Gastrocnemius medialis (tissue), 4 donors: ENCODE measurements around the gene LAP3. TPM values are rescaled to one million over a fixed set of nuclear protein-coding genes. Genes with fewer than 3 reads are reported as not detected.

Experiments used
- ATAC-seq, 2 donors: fragments of 150-250 bp; one replicate each; pipeline ENCODE4 v1.9.1; 2016
- DNase-seq, 2 donors: peaks; one replicate each; pipeline ENCODE4 v3.0.0-alpha.2; 2019
- H3K27ac ChIP-seq, 4 donors: fragments of 200-600 bp; sonication (generic); 1 replicate in 1 of 4; 2 replicates in 3 of 4; pipeline ENCODE4 v1.5.1; 2016 to 2018; ENCODE audit warnings: mild to moderate bottlenecking in 2 of 4, moderate library complexity in 1 of 4
- H3K27me3 ChIP-seq, 3 donors: fragments of 200-600 bp; sonication (generic) in 2 of 3; 1 replicate in 1 of 3; 2 replicates in 2 of 3; pipeline versions ENCODE4 v1.5.1 to v1.6.0; 2016 to 2019; ENCODE audit warnings: mild to moderate bottlenecking in 1 of 3, moderate library complexity in 1 of 3
- H3K36me3 ChIP-seq, 2 donors: fragments of 200-600 bp; sonication (generic) in 1 of 2; one replicate each; pipeline ENCODE4 v1.5.1; 2017 to 2018
- H3K4me1 ChIP-seq, 2 donors: fragments of 200-600 bp; sonication (generic) in 1 of 2; one replicate each; pipeline ENCODE4 v1.5.1; 2016 to 2017; ENCODE audit warnings: mild to moderate bottlenecking in 2 of 2
- H3K4me3 ChIP-seq, 4 donors: fragments of 200-600 bp; sonication (generic) in 3 of 4; 1 replicate in 1 of 4; 2 replicates in 3 of 4; pipeline ENCODE4 v1.5.1; 2016 to 2019; ENCODE audit warnings: mild to moderate bottlenecking in 2 of 4
- H3K9me3 ChIP-seq, 3 donors: fragments of 200-600 bp; sonication (generic) in 2 of 3; 1 replicate in 1 of 3; 2 replicates in 2 of 3; pipeline ENCODE4 v1.5.1; 2016 to 2019
- CTCF ChIP-seq, 5 experiments: fragments of 450-650 bp in 3 of 5; fragments of 200-600 bp in 2 of 5; sonication (generic) in 2 of 5; IDR thresholded peaks in 4 of 5; conservative IDR thresholded peaks in 1 of 5; 1 replicate in 4 of 5; 2 replicates in 1 of 5; pipeline ENCODE4 v1.5.1; 2016 to 2019; ENCODE audit warnings: antibody characterized with exemption in 5 of 5, mild to moderate bottlenecking in 3 of 5, moderate library complexity in 3 of 5
- POLR2A ChIP-seq, 2 donors: fragments of 450-650 bp; IDR thresholded peaks; one replicate each; pipeline ENCODE4 v1.6.1; 2017; ENCODE audit warnings: antibody characterized with exemption in 2 of 2, mild to moderate bottlenecking in 2 of 2, moderate library complexity in 2 of 2
- in situ Hi-C, 4 donors: fragments of 200-750 bp; cut with MboI; loops; one replicate each; pipeline versions ENCODE4 v1.15.0 to v1.8.0; 2017; ENCODE audit warnings: low sequenced_read_pairs in 4 of 4
- intact Hi-C: fragments of 100-400 bp; cut with DNase I; formaldehyde crosslinking; loops from one replicate; pipeline ENCODE4 v1.15.1; 2023; ENCODE audit warnings: low total_unique reads
- total RNA-seq, 4 donors: library from RNA; depleted of rRNA; stranded (reverse); fragments of >200 nt; gene quantifications; one replicate each; pipeline versions ENCODE4 v1.1.0 to v1.2.3, GENCODE V29; 2016

LAP3 gene
- total RNA-seq, 4 donors from 2014 or later: 63.7 to 85.2 (median 76.5) TPM

- no peaks in the 10 kb centered on the region for H3K9me3 ChIP-seq
- intact Hi-C loops: no loop called here
- peaks cover 7 to 41% of the 10 kb centered on the region in 2 donors for H3K4me1 ChIP-seq
- in situ Hi-C loops: loop anchor here in 2 of 4 donors (25.0 kb wide), 1 partner anchor 428 kb away; the partner anchor contains the start of gene LCORL (in 2 of the 2)
- no peak for DNase-seq
- no peak overlapping the region for H3K27ac ChIP-seq
- no peak for ATAC-seq
- no peaks in the 10 kb centered on the region for H3K27me3 ChIP-seq
- TF ChIP-seq CTCF (IDR thresholded peaks at IDR 0.05 in 4 of 5, conservative IDR thresholded peaks at IDR 0.05 in 1 of 5): no peak
- H3K4me3 ChIP-seq: no peak overlapping the region
- H3K36me3 ChIP-seq: peaks cover 0 to 74% of the 10 kb centered on the region in 2 donors
Observed at GRCh38 chr4:17583941-17584340, 6.9 kb downstream of the LAP3 start.

GRCh38 chr4:17584521-17585213 lies 7.7 kb downstream of the LAP3 start:
- no peak for TF ChIP-seq POLR2A (IDR thresholded peaks at IDR 0.05)
- TF ChIP-seq CTCF (IDR thresholded peaks at IDR 0.05 in 4 of 5, conservative IDR thresholded peaks at IDR 0.05 in 1 of 5): no peak
- Histone ChIP-seq H3K36me3 (peaks cover 0 to 81% of the 10 kb centered on the region in 2 donors), H3K9me3 (no peaks in the 10 kb centered on the region), H3K4me3 (no peak overlapping the region), H3K4me1 (peaks cover 7 to 33% of the 10 kb centered on the region in 2 donors), H3K27me3 (no peaks in the 10 kb centered on the region), H3K27ac (no peak overlapping the region)
- ATAC-seq (no peak), DNase-seq (no peak)
- intact Hi-C loops (no loop called here), in situ Hi-C loops (loop anchor here in 2 of 4 donors (25.0 kb wide), 1 partner anchor 428 kb away; the partner anchor contains the start of gene LCORL (in 2 of the 2))

GRCh38 chr4:17587094-17587822 lies 10.3 kb downstream of the LAP3 start:
- in situ Hi-C loops (loop anchor here in 2 of 4 donors (25.0 kb wide), 1 partner anchor 425 kb away; the partner anchor contains the start of gene LCORL (in 2 of the 2)), intact Hi-C loops (no loop called here)
- ATAC-seq: no peak
- H3K27me3 ChIP-seq: no peaks in the 10 kb centered on the region
- no peak for DNase-seq
- peaks cover 7 to 25% of the 10 kb centered on the region in 2 donors for H3K4me1 ChIP-seq
- no peak overlapping the region for H3K4me3 ChIP-seq
- no peaks in the 10 kb centered on the region for H3K9me3 ChIP-seq
- peaks cover 0 to 83% of the 10 kb centered on the region in 2 donors for H3K36me3 ChIP-seq
- no peak for TF ChIP-seq CTCF (IDR thresholded peaks at IDR 0.05 in 4 of 5, conservative IDR thresholded peaks at IDR 0.05 in 1 of 5)
- no peak for TF ChIP-seq POLR2A (IDR thresholded peaks at IDR 0.05)
- H3K27ac ChIP-seq: no peak overlapping the region

- Histone ChIP-seq H3K9me3 (no peaks in the 10 kb centered on the region), H3K27ac (no peak overlapping the region), H3K4me1 (peaks cover 7 to 16% of the 10 kb centered on the region in 2 donors), H3K4me3 (no peak overlapping the region), H3K36me3 (peaks cover 0 to 69% of the 10 kb centered on the region in 2 donors), H3K27me3 (no peaks in the 10 kb centered on the region)
- DNase-seq (no peak), ATAC-seq (no peak)
- TF ChIP-seq CTCF (IDR thresholded peaks at IDR 0.05 in 4 of 5, conservative IDR thresholded peaks at IDR 0.05 in 1 of 5): no peak
- TF ChIP-seq POLR2A (IDR thresholded peaks at IDR 0.05): no peak
- in situ Hi-C loops: loop anchor here in 2 of 4 donors (25.0 kb wide), 1 partner anchor 423 kb away; the partner anchor contains the start of gene LCORL (in 2 of the 2)
- intact Hi-C loops: no loop called here
Observed at GRCh38 chr4:17589355-17589754, 12.4 kb downstream of the LAP3 start.
